Hypothalamus (tissue), 51 donors: ENCODE measurements around the gene KRT6B.
"Not testable (repeated sequence)": the region's sequence is repeated elsewhere in the genome, so short reads cannot be mapped to it uniquely, and the experiment has no call there.

Experiments used
- DNase-seq, 51 donors: peaks; one replicate each; lab custom pipeline; 2025; lab: John Stamatoyannopoulos, UW

The KRT6B gene

DNA sequence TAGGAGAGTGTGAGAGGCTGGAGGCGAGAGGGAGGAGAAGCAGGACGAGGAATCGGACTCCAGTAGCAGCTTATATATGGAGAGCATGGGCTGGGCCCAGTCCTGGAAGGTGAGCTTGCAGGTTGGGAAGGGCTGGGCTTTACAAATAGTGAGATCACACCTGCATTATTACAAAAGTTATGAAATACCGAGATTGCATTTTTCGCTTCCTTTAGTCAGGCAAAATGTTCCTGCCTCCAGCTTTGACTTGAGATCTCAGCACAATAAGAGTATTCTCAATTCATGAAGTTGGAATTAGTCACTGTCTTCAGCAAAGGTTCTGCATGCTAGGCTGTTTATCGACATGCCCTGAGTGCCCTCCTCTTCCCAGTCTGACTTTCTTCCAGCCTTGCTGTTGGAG, at the start of gene KRT6B:
Gene KRT6B (minus strand): TSS at position 46 of the 400 bp plus-strand sequence. CDS start 68 bp downstream, outside the sequence.
- DNase-seq = no peak

- DNase-seq = no peak
Measured at GRCh38 chr12:52501490-52501889, 49.5 kb upstream of the KRT6B start.

DNA sequence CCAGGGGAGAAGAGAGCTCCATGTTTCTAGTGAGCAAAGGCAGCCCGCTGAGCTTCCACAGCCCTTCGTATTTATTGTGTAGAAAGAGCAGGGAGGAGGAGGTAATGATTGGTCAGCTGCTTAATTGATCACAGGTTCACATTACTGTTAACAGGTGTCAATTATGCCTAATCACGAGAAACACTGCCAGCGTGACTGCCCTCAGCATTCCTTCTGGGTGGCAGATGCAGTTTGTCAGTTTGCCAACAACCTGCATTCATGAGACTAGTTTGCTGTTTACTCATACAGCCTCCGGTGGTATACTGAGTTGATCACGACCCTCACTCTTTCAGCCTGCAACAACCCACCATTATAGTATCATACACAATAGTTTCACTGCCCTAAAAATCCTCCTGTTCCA, 48.6 kb upstream of the KRT6B start:
- DNase-seq = not testable (repeated sequence)

DNA sequence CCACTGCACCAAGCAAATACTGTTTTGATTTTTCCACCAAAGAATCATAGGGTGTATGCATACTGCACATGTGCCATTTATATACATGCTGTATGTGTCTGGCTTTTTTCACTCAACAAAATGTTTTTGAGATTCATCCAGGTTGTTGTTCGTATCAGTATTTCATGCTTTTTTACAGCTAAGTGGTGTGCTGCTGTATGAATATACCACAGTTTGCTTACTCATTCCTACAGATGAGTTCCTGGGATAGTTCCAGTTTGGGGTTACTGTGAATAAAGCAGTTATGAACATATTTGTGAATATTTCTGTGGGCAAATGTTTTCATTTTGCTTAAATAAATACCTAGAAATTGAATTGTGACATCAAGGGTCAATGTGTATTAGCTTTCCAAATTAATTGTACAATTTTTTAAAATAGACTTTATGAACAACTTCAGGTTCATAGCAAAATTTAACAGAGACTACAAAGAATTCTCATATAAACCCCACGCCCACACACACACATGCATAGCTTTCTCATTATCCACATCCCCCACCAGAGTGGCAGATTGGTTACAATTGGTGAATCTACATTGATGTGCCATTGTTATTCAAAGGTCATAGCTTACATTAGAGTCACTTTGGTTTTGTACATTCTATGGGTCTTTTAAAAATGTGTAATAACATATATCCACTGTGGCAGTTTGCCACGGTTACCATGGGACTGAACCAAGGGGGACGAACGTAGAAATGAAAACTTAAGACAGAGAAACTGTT, 48.0 kb upstream of the KRT6B start:
- DNase-seq = no peak

GRCh38 chr12:52498946-52499345, 47.0 kb upstream of the KRT6B start:
- no peak for DNase-seq

DNA sequence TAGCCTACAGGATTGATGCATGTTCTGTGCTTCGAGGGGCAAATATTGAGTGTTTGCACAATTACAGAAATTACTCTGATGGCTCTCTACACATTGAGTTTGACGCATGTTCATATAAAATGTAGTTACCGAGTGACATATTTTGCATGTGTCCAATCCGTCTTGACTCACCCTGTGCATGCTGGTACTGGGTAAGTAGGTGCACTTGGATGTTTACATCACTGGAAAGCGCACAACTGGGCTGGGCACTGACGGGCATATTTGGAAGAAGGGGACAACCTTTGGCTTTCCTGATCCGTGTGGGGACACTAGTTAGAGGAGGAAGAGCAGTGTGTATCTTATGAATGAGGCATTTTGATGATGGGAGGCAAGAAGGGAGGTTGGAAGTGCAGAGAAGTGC, 46.0 kb upstream of the KRT6B start:
- DNase-seq = no peak

DNA sequence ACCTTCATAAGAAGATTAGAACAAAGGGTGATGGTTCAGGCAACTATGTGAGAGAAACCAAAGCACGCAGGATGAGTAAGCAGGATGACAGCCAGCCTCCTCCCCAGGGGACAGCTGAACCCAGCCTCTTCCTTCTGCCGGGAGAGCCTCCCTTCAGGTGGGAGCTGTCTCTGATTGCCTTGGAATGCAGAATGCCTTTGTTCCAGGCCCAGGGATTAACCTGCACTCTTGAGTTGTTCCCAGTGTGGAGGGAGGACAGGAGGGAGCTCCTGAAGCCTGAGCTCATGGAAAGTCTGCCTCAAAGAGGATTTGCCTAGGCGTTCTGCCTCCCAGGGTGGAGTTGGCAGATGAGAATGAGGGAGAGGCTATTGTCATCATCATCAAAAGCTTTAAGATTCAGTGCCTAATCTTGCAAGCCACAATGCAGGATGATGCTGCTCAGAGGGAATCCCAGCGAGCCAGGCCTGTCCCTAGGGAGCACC, 44.7 kb upstream of the KRT6B start:
- DNase-seq = no peak

GRCh38 chr12:52496054-52496453, 44.1 kb upstream of the KRT6B start:
- no peak for DNase-seq

DNA sequence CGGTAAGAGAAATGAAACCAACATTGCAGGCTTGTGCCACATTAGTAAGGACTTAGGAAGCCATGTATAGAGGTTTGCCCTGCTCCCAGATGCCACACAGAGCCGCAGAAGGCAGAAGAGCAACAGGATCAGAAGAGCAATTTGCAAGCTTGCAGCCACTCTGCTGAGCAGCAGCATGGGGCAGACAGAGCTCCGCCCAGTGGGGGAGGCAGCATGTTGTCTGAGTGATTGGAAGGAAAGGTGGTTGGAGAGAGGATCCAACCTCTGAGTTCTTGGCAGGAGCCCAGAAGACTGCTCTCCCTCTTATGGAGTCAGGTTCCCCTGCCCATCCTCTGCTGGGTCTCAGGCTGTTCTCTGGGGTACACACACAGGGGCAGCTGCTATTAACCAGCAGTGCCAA, 43.4 kb upstream of the KRT6B start:
- no peak for DNase-seq

GRCh38 chr12:52494518-52494917, 42.6 kb upstream of the KRT6B start:
- DNase-seq = no peak

- DNase-seq = no peak
Measured at GRCh38 chr12:52494100-52494499, 42.2 kb upstream of the KRT6B start.

DNA sequence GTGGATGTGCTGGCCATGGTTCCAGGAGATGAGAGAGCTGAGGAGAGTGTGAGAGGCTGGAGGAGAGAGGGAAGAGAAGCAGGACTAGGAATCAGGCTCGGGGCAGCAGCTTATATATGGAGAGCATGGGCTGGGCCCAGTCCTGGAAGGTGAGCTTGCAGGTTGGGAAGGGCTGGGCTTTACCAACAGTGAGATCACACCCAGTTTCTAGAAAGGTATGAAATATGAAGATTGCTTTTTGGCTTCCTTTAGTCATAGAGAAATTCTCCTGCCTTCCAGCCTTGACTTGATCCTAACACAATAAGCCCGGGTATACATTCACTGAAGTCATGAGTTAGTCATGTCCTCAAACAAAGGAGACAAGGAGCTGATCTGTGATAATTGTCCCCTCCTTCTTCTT, 41.2 kb upstream of the KRT6B start, which contains the start of gene KRT6A:
Gene KRT6A (minus strand): TSS at position 86 of the 400 bp plus-strand sequence. CDS start 69 bp downstream, at position 17.
- no peak for DNase-seq

- DNase-seq = not testable (repeated sequence)
Measured at GRCh38 chr12:52492405-52492804, 40.5 kb upstream of the KRT6B start.

DNA sequence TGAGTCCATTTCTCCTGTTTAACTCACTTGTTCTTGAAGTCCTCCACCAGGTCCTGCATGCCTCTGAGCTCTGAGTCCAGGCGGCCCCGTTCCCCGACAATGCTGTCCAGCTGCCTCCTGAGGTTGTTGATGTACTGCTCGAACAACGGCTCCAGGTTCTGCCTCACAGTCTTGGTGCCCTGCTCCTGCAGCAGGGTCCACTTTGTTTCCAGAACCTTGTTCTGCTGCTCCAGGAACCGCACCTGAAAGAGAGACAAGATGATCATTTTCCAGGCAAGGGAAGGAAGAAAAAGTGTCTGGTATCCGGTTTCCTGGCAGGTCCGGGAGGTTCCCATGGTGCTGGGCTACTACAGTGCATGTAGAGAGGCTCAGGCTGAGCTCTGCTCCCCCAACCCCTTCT, 39.5 kb upstream of the KRT6B start:
- not testable (repeated sequence) for DNase-seq

DNA sequence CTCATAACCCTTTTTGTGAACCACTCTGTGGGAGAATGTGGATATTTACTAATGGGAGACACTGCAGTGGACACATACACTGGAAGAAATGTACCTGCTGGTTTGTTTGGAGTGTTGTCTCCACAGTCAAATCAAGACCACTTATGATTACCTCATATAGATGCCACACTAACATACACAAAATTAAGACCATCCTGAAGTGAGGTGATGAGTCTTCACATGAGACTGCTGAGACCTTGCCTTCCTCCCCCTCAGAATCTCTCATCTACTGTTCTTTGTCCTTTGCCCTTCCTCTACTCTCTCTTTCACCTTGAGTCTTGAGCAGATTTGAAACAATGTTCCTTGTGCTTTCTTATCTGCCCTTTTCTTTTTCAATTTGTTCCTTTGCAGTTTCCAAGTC, 36.8 kb upstream of the KRT6B start:
- no peak for DNase-seq

DNA sequence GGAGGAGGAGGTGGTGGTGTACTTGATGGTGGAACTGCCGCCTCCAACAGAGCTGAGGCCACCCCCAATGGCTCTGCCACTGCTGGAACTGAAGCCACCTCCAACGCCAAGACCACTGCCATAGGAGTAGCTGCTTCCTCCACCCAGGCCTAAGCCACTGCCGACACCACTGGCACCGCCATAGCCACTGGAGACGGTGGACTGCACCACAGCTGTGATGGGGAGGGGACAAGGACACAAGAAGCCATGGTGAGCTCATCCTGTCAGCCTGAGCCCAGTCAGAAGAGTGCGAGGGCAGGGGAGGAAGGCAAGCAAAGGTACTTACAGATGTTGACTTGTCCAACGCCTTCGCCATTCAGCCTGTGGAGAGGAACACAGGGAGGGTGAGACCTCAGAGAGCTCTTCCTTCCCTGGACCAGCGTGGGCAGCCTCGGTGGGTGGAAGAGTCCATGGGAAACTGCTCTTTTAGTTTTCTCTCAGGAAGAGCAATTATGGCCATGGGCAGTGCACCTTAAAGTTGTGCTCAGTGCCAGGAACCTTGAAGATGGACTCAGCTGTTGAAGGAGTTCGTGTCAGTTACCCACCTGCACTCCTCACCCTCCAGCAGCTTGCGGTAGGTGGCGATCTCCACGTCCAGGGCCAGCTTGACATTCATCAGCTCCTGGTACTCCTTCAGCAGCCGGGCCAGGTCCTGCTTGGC, 35.9 kb upstream of the KRT6B start:
- not testable (repeated sequence) for DNase-seq

DNA sequence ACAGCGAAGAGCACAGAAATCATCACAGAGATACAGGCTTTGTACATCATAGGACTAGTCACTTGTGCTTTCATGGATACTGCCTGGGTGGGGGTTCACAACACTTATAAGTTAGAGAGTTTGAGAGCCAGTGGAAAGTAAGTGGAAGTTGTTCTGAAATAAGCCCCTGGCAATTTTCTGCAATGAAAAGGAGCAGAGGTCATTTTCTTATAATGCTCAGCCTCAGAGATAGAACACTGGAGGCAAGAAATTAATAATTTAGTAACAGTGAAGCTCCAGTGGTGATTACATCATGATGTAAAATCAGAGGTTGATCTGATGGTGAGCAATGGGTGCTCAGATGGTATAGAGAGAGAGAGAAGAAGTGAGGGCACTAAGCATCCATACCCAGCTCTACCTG, 35.3 kb upstream of the KRT6B start:
- DNase-seq = no peak

DNA sequence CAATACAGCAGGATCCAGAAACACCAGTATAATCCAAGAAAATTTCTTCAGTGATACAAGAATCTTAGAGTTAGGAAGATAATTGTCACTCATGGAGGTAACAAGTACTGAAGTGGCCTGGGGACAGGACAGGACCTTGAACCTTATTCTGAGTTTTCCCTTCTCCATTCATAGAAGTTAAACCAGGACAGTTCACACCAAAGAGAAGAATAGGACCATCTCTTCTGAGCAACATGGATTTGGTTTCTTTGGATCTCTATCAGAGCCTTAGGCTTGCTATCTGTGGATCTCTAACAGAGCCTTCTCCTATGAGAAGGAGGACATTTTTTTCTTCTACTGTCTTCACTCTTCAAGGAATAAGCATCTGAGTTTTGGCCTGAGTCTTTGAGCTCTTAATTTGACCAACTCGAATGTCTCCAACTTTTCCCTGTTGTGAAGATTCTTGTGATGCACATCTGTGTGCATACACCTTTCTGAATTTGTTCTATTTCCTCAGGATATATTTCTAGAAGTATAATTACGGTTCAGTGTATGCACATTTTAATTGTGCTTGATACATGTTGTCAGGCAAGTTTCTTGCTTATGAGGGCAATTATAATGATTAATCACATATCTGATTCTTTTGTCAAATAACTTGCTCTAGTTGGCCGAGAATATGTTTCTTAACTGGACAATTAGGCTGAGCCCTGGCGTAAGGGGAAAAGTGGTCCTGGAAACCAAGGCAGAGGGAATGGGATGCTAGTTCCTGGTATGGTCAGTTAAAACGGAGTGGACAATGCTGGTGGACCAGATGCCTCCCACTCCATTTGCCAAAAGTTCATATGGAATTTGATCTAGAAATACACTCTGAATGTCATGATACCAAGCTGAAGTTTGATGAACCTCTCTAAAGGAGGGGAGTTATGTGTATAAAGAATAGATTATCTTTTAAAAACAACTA, 34.5 kb upstream of the KRT6B start:
- no peak for DNase-seq

GRCh38 chr12:52480073-52480472, 28.1 kb upstream of the KRT6B start:
- no peak for DNase-seq

GRCh38 chr12:52477651-52478050, 25.7 kb upstream of the KRT6B start:
- DNase-seq = no peak

GRCh38 chr12:52474212-52474611, 22.3 kb upstream of the KRT6B start:
- DNase-seq = no peak
